H1 (cell line): ENCODE measurements around the gene ABCD1.
"Not testable (repeated sequence)": the region's sequence is repeated elsewhere in the genome, so short reads cannot be mapped to it uniquely, and the experiment has no call there.

Source experiments
- ATF3 ChIP-seq: IDR thresholded peaks from 2 replicates; pipeline ENCODE4 v1.6.1; 2011; ENCODE audit warnings: low read depth, mild to moderate bottlenecking, low read length; ENCODE audit not compliant: insufficient read depth
- EZH2 ChIP-seq: fragments of 200-600 bp; sonication (generic); IDR thresholded peaks from 2 replicates; pipeline ENCODE4 v1.7.1; 2012; ENCODE audit warnings: low read depth, mild to moderate bottlenecking, moderate library complexity, low read length, inconsistent platforms; ENCODE audit not compliant: severe bottlenecking
- JUN ChIP-seq: IDR thresholded peaks from 2 replicates; pipeline ENCODE4 v1.6.1; 2011; ENCODE audit warnings: low read depth, mild to moderate bottlenecking, improper control_type of control experiment, low read length
- KDM1A ChIP-seq: fragments of 200-600, 300-600 bp; sonication (generic); IDR thresholded peaks from 2 replicates; pipeline ENCODE4 v1.7.1; 2016; ENCODE audit warnings: mild to moderate bottlenecking, low read length, borderline replicate concordance
- KDM5A ChIP-seq: fragments of 200-600 bp; IDR thresholded peaks from 2 replicates; pipeline ENCODE4 v1.7.1; 2012; ENCODE audit warnings: mild to moderate bottlenecking, low read length, inconsistent platforms, mixed read lengths
- NANOG ChIP-seq: IDR thresholded peaks from 2 replicates; pipeline ENCODE4 v1.6.1; 2011; ENCODE audit warnings: low read length, low read depth, mild to moderate bottlenecking, inconsistent platforms; ENCODE audit not compliant: insufficient read depth, poor library complexity, severe bottlenecking
- POLR2A ChIP-seq, 2 experiments: IDR thresholded peaks; 1 replicate in 1 of 2; 2 replicates in 1 of 2; pipeline ENCODE4 v1.6.1; 2011; ENCODE audit warnings: low read depth in 2 of 2, low read length in 2 of 2, mild to moderate bottlenecking in 2 of 2; ENCODE audit errors: control extremely low read depth in 1 of 2
- POLR2AphosphoS5 ChIP-seq: IDR thresholded peaks from 2 replicates; pipeline ENCODE4 v1.6.1; 2011; ENCODE audit warnings: low read depth, low read length
- TAF1 ChIP-seq: IDR thresholded peaks from 2 replicates; pipeline ENCODE4 v1.6.1; 2011; ENCODE audit warnings: mild to moderate bottlenecking, low read depth, low read length
- TBP ChIP-seq: IDR thresholded peaks from 2 replicates; pipeline ENCODE4 v1.6.1; 2011; ENCODE audit warnings: low read depth, low read length, improper control_type of control experiment
- ZNF274 ChIP-seq: IDR thresholded peaks from 2 replicates; pipeline ENCODE4 v1.7.0; 2012; ENCODE audit warnings: low read length, borderline replicate concordance; ENCODE audit errors: extremely low read depth
- TF ChIP-seq, protein P1 (sequence below): IDR thresholded peaks from 2 replicates; pipeline ENCODE4 v1.6.1; 2011; ENCODE audit warnings: low read length, improper control_type of control experiment
- TF ChIP-seq, protein P2 (sequence below), 3 experiments: IDR thresholded peaks; 1 replicate in 2 of 3; 2 replicates in 1 of 3; pipeline versions ENCODE4 v1.5.1 to v1.6.1; 2011; ENCODE audit warnings: low read length in 3 of 3, mild to moderate bottlenecking in 3 of 3, inconsistent platforms in 2 of 3, low read depth in 1 of 3, moderate library complexity in 1 of 3; ENCODE audit not compliant: insufficient read depth in 1 of 3; ENCODE audit errors: control extremely low read depth in 1 of 3

DNA sequence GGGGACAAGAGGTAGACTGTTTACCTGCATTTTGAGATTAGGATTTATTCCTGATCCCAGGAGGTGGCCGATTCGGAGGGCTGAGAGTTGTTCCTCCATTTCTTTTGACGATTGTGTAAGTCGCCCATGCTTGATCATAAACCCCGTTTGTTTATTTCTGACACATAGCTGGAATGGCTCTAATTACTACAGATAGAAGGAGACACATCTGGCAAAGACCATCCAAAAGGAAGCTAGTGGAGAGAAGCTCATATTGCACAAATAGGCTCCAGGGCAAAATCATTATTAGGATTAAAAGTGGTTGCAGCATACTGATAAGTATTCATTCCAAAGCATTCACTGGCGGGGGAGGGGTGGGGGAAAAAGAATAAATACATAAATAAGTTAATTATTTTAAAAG lies 22.3 kb downstream of the ABCD1 start:
- not testable (repeated sequence) for TF ChIP-seq POLR2AphosphoS5; POLR2A (IDR thresholded peaks at IDR 0.05; ENCODE audit: control extremely low read depth in 1 of 2, low read depth in 2 of 2, low read length in 2 of 2); KDM5A; ZNF274; NANOG; EZH2; TAF1; KDM1A; ATF3; JUN; TBP
- TF ChIP-seq, protein P1, sequence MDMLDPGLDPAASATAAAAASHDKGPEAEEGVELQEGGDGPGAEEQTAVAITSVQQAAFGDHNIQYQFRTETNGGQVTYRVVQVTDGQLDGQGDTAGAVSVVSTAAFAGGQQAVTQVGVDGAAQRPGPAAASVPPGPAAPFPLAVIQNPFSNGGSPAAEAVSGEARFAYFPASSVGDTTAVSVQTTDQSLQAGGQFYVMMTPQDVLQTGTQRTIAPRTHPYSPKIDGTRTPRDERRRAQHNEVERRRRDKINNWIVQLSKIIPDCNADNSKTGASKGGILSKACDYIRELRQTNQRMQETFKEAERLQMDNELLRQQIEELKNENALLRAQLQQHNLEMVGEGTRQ: not testable (repeated sequence)
- TF ChIP-seq, protein P2, sequence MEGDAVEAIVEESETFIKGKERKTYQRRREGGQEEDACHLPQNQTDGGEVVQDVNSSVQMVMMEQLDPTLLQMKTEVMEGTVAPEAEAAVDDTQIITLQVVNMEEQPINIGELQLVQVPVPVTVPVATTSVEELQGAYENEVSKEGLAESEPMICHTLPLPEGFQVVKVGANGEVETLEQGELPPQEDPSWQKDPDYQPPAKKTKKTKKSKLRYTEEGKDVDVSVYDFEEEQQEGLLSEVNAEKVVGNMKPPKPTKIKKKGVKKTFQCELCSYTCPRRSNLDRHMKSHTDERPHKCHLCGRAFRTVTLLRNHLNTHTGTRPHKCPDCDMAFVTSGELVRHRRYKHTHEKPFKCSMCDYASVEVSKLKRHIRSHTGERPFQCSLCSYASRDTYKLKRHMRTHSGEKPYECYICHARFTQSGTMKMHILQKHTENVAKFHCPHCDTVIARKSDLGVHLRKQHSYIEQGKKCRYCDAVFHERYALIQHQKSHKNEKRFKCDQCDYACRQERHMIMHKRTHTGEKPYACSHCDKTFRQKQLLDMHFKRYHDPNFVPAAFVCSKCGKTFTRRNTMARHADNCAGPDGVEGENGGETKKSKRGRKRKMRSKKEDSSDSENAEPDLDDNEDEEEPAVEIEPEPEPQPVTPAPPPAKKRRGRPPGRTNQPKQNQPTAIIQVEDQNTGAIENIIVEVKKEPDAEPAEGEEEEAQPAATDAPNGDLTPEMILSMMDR (IDR thresholded peaks at IDR 0.05; ENCODE audit: control extremely low read depth in 1 of 3, insufficient read depth in 1 of 3, low read depth in 1 of 3, low read length in 3 of 3): not testable (repeated sequence)
